ENCODE results near the gene LUC7L3. TPM values are rescaled to one million over a fixed set of nuclear protein-coding genes. Genes with fewer than 3 reads are reported as not detected.

LUC7L3 gene
- total RNA-seq, 4 donors from 2014 or later = 31.6 to 70.2 (median 51.6) TPM

DNA sequence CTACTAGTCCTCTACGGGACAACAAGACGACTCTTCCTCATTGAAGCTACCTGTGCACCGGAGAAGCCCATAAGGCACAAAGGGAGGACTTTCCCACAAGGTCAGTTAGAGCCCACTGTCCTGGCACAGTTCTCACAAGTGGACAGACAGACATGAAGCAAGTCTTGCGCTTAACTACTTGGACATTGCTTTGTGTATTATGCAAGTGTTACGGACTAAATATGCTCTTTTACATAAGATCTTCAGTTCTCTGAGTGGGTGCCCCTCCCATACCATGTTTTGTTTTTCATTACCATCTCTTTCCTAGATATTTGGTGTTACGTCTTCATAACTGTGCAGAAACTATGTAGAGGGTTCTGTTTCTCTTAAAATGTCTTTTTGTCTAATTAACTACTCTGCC, 29.8 kb downstream of the LUC7L3 start:
- intact Hi-C loops (cut with DNase I; ENCODE audit: low total_unique reads) = no loop called here
- DNase-seq (ENCODE audit: low spot score in 2 of 2) = no peak
- H3K4me3 ChIP-seq (ENCODE audit: low read depth, poor library complexity, severe bottlenecking) = no peak overlapping the region
- 94 to 95% methylated on average over 6 of the region's 6 CpGs for WGBS, 2 donors
- TF ChIP-seq POLR2A (IDR thresholded peaks at IDR 0.05) = no peak
- TF ChIP-seq, protein P1, sequence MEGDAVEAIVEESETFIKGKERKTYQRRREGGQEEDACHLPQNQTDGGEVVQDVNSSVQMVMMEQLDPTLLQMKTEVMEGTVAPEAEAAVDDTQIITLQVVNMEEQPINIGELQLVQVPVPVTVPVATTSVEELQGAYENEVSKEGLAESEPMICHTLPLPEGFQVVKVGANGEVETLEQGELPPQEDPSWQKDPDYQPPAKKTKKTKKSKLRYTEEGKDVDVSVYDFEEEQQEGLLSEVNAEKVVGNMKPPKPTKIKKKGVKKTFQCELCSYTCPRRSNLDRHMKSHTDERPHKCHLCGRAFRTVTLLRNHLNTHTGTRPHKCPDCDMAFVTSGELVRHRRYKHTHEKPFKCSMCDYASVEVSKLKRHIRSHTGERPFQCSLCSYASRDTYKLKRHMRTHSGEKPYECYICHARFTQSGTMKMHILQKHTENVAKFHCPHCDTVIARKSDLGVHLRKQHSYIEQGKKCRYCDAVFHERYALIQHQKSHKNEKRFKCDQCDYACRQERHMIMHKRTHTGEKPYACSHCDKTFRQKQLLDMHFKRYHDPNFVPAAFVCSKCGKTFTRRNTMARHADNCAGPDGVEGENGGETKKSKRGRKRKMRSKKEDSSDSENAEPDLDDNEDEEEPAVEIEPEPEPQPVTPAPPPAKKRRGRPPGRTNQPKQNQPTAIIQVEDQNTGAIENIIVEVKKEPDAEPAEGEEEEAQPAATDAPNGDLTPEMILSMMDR (IDR thresholded peaks at IDR 0.05) = no peak

DNA sequence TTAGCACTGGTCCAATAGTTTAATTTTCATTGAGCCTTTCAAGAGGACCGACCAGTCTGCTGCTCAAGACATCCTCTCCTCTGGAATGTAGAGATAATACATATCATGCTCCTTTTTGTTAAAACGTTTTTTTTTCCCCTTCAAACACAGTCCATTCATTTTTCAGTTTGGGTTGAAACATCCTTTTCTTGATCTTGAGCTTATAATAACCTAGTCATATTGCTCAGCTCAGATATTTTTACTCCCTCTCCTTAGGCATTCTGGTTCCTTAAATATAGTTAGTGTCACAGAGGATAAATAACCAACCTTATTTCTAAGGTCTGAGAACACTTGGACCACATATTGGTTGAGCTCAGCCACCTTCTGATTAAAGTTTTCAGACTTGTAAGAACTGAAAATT, 35.1 kb downstream of the LUC7L3 start:
- TF ChIP-seq, protein P1 (IDR thresholded peaks at IDR 0.05) = no peak
- TF ChIP-seq POLR2A (IDR thresholded peaks at IDR 0.05) = no peak
- H3K4me3 ChIP-seq (ENCODE audit: low read depth, poor library complexity, severe bottlenecking) = no peak overlapping the region
- WGBS, 2 donors = 60 to 61% methylated on average over 2 of the region's 2 CpGs
- intact Hi-C loops (cut with DNase I; ENCODE audit: low total_unique reads) = no loop called here
- DNase-seq (ENCODE audit: low spot score in 2 of 2) = no peak

DNA sequence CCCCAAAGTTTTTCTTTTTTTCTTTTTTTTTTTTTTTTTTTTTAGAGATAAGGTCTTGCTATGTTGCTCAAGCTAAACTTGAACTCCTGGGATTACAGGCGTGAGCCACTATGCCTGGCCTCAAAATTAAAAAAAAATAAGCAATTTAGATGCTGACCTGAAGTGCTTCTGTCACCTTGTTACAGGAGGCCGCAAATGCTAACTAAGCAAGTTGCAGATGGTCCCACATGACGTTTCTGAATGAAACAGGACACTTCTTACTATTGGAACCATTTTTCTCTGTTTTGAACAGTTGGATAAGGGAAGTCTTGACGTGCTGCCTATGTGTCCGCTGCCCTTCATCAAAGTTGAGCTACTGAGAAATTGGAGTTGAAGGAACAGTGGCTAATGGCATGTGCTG, 39.1 kb downstream of the LUC7L3 start:
- TF ChIP-seq, protein P1 (IDR thresholded peaks at IDR 0.05) = no peak
- no peak for TF ChIP-seq POLR2A (IDR thresholded peaks at IDR 0.05)
- WGBS, 2 donors = 65 to 66% methylated on average over 5 of the region's 5 CpGs

DNA sequence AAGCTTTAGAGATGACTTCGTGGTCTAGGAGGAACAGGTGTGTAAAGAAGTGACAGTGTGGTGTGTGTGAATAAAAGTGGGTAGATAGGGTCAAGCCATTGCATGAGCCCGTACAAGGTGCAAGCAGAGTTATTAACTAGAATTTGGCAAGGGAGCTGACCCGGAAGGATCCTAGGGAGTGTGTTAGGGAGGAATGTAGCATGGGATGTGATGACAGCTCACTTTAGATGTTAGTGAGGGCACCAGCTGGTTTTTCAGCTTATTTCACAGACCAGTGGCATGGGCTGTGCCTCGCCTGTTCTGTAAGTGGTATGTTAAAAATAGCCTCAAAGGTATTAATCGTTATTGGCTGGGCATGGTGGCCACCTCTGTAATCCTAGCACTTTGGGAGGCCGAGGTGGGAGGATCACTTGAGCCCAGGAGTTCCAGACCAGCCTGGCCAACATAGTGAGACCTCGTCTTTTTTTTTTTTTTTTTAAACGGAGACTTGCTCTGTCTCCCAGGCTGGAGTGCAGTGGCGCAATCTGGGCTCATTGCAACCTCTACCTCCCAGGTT, 39.7 kb downstream of the LUC7L3 start:
- intact Hi-C loops (cut with DNase I; ENCODE audit: low total_unique reads) = no loop called here
- WGBS, 2 donors = 56 to 59% methylated on average over 9 of the region's 9 CpGs

More for the DNA sequence above, 39.1 kb downstream of the LUC7L3 start:
- no peak overlapping the region for H3K4me3 ChIP-seq (ENCODE audit: low read depth, poor library complexity, severe bottlenecking)
- DNase-seq (ENCODE audit: low spot score in 2 of 2) = no peak
- intact Hi-C loops (cut with DNase I; ENCODE audit: low total_unique reads) = no loop called here

DNA sequence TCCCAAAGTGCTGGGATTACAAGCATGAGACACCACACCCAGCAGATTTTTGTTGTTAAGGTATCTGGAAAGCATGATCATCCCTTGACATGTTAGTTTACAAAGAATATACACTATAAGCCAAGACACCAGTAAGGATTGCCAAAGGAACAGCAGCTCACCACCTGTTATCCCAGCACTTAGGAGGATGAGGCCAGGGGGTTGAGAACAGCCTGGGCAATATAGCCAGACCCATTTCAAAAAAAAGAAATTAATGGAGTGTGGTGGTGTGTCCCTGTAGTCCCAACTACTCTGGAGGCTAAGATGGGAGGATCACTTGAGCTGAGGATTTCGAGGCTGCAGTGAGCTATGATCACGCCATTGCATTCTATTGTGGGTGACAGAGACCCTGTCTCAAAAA, 42.8 kb downstream of the LUC7L3 start:
- no peak overlapping the region for H3K4me3 ChIP-seq (ENCODE audit: low read depth, poor library complexity, severe bottlenecking)
- WGBS, 2 donors = 92% methylated on average over 2 of the region's 2 CpGs
- intact Hi-C loops (cut with DNase I; ENCODE audit: low total_unique reads) = no loop called here
- DNase-seq (ENCODE audit: low spot score in 2 of 2) = no peak
- TF ChIP-seq, protein P1 (IDR thresholded peaks at IDR 0.05) = no peak
- TF ChIP-seq POLR2A (IDR thresholded peaks at IDR 0.05) = no peak

More for the DNA sequence above, 39.7 kb downstream of the LUC7L3 start:
- TF ChIP-seq, protein P1 (IDR thresholded peaks at IDR 0.05) = no peak
- no peak for TF ChIP-seq POLR2A (IDR thresholded peaks at IDR 0.05)
- H3K4me3 ChIP-seq (ENCODE audit: low read depth, poor library complexity, severe bottlenecking) = no peak overlapping the region
- DNase-seq (ENCODE audit: low spot score in 2 of 2) = no peak

Data from lower leg skin (tissue), 4 donors.